Measurements from ENCODE around the gene SEMA3C.

The SEMA3C gene

DNA sequence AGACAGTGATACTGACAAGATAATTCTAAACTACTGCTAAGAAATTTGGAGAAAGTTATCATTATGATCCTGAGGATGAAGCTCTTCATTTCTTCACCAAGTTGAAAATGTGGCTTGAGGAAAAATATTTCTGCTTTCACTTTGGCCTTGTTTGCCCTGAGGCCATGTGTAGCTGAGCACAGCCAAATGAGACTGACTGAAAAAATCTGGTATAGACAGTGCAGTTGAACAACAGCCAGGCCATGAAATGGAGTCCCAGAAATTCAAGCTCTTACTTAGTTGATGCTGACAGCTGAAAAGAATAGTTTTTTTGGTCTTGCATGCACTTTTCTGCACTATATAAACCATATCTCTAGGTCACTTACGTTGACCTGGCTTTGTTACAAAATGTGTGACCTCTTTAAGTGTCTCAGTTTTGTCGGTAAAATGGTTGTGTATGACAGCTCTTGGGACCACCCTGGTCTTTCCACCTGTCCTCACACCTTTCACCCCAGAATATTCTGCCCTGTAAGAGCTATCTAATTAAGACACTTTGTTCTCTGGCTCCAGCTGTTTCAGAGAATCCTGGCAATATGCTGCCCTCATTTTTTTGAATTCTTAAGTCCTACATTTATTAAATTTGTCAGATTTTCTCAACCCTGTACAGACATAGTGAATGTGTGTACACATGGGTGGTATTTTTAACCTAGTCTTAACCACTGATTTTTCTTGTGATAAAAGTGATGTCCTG, 189.1 kb downstream of the SEMA3C start:
- no peak for FAIRE-seq

DNA sequence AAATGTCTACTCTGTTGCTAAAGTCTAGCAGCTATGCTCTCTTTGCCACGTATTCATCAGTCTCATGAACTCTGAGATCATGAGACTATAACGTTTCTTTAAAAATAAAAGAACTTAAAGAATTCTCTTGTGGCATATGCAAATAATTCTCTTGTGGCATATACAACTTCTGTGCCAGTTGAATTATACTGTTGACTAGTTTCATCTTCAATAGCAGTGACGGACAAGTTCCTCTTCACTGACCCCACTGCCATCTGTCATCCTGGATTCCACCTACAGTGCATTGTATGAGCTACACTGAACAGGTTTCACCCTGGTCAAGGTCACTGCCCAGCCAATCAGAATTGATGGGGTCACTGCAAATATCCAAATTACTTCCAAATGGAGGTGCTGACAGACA, 192.2 kb downstream of the SEMA3C start:
- no peak for FAIRE-seq

DNA sequence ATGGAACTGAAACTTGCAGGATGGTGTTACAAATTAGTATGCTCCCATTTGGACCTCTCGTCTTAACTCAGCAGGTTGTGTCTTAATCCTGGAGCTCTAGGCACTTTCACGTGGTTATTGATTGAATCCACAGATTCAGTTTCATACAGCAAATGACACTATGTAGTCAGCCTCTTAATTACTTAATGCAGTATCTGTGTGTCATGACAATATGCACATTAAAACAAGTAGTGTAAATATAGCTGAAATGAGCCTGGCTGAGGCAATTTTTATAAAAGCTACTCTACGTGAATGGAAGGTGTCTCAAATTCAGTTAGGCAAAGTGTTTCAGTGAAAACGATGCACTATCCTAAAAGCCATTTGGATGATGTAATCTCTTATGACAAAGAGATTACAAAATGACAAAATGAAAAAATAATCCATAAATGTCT, 193.7 kb downstream of the SEMA3C start:
- no peak for FAIRE-seq

DNA sequence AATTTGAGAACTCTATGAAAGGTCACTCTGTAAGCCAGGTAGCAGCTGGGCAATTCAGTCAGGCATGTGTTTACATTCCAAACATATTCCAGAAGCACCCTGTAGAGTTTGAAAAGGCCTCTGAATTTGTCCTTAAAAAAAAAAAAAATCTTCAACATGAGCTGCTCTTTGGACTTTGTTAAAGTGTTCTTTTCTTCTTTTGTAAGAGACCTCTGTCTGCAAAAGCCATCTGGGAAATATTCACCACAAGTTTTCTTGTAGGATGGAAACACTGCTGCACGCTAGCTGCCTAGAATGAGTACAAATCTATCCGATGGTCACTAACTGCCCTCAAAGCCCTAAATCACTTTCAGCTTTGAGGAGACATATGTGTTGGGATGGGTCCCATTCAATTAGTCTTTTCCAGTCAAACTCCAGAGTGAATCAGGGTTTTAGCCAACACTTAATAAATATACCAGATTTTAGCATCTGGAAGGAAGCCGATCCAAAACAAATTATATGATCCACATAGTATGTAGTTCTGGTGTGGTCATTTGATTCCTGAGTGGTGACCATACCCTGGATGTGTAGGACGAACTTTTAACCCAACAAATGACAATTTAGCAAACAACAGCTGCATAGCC, 194.5 kb downstream of the SEMA3C start:
- FAIRE-seq = no peak

DNA sequence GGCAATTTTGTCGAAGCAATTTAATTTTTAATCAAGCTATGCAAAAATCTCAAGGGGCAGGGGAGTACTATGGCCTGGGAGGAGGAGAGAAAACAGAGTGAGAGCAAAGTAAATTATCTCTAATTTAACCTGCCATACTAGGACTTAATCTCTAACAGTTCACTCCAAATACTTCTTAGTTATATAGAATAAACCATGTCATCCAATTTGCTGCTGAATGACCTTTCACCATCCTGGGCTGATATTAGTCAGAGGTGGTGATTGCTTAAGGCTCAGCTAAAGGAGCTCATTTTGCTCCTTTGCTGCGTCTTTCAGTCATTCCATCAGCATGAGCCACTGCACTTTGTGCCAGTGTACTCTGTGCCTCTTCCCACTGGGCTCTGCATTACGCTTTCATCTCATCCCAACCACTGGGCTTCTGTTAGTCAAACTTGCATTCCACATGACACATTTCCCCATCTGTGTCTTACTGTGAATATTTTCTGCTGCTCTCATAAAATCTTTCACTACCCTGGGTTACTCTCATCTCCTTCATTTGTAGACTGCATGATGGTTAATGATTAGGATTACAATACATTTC, 196.1 kb downstream of the SEMA3C start:
- FAIRE-seq = no peak

DNA sequence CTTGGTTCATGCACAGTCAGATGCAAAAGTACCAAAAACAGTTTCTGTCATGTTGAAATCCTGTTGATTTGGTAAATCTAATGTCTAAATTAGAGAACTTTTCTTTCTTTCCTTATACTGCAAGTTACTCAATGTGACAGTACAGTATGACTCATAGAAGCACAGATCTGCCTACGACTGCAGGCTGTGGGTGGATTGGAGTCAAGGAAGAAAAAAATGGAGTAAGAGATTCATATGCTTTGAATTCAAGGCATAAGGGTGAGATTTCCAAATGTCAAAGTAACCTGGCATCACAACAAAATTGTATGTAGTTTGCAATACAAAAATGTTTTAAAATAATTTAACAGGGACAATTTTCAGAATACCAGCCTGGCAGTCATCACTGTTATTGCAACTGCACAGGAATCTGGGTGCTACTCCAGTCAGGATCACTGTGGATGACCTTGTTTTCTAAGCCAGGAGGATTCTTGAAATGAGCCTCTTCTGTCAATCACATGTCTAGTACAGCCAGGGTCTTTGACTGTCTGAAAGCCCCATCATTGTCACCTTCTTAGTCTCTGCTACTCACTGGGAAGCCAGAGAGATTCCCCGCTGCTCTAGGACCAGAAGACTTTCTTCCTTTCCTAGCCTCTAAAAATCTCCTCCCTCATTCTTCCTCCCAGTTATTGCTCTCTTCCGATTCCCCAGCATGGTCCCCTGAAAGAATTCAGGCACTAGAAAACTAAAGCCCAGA, 196.8 kb downstream of the SEMA3C start:
- FAIRE-seq = no peak

DNA sequence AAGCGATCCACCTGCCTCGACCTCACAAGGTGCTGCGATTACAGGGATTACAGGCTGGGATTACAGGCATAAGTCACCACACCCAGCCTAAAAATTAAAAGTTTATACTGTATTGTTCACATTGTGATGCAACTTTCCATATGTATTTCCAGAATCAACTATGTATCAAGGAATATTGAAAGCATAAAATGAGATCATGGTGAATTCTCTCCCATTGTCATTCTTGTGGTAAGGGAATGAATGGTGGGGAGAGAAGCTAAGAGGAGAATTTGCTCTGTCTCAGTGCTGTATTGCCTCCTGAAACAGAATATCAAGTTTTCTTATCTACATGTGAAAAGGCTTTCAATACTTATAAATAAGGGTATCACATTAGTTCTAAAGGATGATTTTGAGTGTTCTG, 198.7 kb downstream of the SEMA3C start:
- FAIRE-seq = no peak

DNA sequence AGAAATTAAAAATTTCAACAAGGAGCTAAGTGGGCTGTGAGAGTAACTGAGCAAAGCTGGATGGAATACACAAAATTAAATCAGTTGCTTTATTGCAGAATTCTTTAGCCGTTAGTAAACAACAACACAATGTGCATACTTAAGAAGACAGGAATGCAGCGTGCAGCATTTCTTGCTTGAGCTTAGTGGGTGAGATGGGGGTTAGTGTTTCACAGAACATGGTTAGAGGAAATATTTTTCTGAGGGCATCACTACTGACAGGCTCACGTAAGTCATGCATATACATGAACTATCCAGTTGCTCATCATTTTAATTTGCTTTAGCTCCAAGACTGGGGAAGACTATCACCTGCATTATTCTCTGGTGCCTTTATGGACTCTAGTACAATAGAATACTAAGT, 199.6 kb downstream of the SEMA3C start:
- FAIRE-seq = no peak

DNA sequence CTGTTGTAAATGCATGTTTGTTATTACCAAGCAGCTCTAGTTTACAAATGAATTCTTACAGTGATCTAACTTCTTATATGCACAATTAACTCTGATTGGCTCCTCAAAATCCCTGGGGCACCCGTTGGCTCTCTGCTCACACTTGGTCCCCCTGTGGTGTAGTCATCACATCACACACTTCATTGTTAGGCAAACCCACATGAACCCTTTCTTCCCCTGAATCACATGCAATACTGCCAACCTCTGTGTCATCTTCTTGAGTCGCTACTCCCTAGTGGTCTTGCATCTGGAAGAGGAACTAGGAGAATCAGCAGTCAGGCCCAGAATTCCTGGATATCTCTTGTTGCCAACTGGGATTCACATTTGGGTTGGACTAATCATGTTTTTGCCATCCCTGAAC, 207.3 kb downstream of the SEMA3C start:
- no peak for FAIRE-seq

DNA sequence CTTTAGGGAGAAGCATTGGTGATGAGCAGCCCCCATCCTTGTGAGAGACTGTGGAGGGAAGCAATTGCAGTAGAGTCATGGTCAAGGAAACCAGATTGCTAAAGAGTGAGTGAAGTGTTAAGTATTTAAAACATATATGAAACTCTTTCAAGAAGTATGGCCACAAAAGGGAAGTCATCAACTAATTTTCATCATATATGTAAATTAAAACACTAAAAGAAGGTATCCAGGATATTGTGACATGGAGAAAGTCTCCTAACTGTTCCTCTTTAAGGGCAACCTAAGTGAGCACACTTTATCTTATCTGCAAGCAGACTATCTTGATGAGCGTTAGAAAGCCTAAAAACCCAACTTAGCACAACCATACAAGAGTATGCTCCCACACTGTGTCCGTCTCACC, 210.7 kb downstream of the SEMA3C start:
- no peak for FAIRE-seq

DNA sequence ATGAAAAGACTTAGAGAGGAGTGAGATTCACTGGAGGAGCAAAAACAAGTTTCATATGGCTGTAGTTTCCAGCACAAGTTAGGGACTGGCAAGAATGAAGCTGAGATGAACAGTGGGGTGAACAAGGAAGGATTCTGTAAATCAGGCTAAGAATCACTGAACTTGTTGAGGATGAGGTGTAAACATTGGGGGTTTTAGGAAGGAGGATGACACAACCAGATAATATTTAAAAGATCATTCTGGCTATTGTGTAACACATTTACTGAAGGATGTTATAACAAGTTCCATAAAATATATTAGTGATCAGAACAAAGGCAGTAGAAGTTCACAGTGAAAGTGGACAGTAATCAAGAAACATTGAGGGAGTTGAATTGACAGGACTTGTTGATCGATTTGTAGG, 211.5 kb downstream of the SEMA3C start:
- FAIRE-seq = no peak

DNA sequence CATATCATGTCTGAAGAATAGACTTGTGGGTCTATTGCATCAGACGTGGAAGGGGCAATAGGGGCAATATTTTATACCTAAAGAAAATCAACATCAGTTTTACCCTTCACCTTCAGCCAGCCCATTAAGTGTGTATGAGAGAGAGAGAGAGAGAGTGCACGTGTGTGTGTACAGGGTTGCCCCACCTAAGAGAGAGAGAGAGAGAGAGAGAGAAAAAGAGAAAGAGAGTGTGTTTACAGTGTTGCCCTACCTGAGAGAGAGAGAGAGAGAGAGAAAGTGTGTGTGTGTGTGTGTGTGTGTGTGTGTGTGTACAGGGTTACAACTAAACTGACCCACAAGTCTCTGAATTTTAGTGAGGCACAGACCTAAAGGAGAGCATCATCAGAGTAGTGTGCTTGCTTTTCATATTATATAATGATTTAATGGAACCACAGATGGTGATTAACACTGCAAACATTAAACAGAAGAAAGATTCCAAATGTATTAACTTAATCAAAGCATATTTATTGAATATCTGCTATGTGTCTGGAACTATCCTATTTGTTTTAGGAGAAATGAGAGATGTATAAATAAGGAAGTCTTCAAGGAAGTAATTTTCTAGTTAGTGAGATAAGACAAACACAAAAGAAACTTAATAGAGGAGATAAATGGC, 213.6 kb downstream of the SEMA3C start:
- FAIRE-seq = no peak

DNA sequence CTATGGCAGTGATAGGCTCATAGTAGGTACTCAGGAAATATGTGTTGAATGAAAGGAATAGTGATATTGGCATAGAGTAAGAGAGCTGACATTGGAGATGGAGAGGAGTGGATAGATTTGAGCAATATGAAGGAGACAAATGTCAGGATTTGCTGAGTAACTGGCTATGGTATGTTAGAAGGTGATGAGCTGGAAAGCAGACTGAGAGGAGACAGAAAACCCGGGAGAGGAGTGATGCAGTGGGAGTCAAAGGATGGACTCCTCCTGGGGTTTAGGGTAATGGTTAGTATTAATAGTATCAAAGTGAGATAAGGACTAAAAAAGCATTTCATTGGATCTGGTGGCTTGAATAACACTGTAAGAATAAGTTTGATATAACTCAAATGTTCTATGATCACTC, 215.6 kb downstream of the SEMA3C start:
- FAIRE-seq = no peak

DNA sequence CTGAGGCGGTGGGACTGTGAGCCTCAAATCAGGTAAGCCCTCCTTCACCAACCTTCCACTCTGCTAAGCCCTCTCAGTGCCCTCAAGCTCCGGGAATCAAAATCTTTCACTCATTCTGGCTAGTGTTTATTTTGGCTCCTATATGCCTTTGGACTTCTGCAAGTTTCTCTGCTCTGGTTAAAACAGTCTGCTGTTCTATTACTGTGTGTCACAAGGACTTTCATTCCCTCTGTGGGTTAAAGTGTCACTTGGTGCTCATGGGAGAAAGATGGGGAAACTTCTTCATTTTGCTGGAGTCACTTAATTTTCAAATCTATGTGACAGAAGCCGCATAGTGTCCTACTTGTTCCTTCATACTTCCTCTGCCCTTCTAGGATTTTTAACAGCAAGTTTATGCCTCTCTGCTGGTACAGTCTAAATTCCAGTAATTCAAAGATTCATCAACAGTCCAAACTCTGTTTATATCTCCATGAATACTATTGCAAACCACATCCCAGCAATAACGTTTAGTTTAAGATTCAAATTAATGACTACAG, 219.1 kb downstream of the SEMA3C start:
- FAIRE-seq = no peak

DNA sequence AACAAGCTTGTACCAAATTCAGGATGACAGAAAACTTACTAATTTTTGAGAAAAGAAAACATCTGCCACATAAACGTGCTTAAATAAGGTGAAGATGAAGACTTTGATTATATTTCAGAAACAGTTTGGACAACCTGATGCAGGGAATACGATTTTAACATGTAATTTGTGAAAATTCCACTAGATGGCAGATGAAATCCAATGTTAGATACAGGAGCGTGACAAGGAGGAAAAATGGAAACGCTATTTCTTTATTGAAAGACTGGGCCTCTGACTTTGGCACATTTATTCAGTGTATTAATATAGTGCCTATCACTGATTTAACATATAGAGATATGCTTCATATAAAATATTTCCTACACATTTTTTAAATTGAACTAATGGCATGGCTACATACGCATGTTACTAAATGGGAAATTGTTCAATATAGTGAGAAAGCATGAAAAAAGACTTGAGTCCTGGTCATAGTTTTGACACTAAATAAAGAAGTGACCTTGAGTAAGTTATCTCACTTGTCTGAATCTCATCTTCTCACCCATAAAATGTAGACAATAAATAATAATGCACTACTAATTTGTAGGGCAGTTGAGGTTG, 219.7 kb downstream of the SEMA3C start:
- peak; percentile 95 for FAIRE-seq
